Suprapubic skin (tissue), 4 donors: ENCODE measurements around the gene GPLD1.

Experiments used
- EP300 ChIP-seq: sonication (generic); formaldehyde crosslinking; IDR thresholded peaks from one replicate; pipeline ENCODE4 v1.6.1; 2017; ENCODE audit warnings: antibody characterized with exemption
- POLR2A ChIP-seq, 2 donors: fragments of 450-650 bp; IDR thresholded peaks; one replicate each; pipeline ENCODE4 v1.6.1; 2017; ENCODE audit warnings: antibody characterized with exemption in 2 of 2, mild to moderate bottlenecking in 2 of 2, moderate library complexity in 2 of 2
- POLR2AphosphoS5 ChIP-seq, 3 donors: sonication (generic); formaldehyde crosslinking; IDR thresholded peaks; one replicate each; pipeline ENCODE4 v1.6.1; 2017; ENCODE audit warnings: antibody characterized with exemption in 3 of 3
- TF ChIP-seq, protein P1 (sequence below), 2 donors: fragments of 200-600 bp in 1 of 2; fragments of 450-650 bp in 1 of 2; sonication (generic) in 1 of 2; IDR thresholded peaks; one replicate each; pipeline ENCODE4 v1.5.1; 2016 to 2019; ENCODE audit warnings: antibody characterized with exemption in 2 of 2, mild to moderate bottlenecking in 1 of 2, moderate library complexity in 1 of 2

DNA sequence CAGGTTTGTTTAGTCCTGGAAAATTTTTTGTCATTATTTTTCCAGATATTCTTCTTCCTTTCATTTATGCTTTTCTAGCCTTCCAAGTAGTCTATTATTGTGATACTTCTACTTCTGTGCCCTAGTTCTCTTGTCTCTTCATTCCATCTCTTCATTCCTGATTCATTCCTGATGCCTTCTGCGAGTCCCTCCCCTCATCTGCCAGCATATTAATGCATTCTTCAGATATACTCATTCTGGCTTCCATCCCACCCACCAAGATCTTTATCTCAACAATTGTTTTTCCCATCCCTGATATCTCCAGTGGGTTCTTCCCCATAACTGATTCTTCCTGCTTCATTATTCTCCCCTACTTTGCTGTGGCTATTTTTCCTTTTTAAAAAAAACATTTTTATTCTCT is 40.6 kb upstream of the GPLD1 start:
- TF ChIP-seq, protein P1, sequence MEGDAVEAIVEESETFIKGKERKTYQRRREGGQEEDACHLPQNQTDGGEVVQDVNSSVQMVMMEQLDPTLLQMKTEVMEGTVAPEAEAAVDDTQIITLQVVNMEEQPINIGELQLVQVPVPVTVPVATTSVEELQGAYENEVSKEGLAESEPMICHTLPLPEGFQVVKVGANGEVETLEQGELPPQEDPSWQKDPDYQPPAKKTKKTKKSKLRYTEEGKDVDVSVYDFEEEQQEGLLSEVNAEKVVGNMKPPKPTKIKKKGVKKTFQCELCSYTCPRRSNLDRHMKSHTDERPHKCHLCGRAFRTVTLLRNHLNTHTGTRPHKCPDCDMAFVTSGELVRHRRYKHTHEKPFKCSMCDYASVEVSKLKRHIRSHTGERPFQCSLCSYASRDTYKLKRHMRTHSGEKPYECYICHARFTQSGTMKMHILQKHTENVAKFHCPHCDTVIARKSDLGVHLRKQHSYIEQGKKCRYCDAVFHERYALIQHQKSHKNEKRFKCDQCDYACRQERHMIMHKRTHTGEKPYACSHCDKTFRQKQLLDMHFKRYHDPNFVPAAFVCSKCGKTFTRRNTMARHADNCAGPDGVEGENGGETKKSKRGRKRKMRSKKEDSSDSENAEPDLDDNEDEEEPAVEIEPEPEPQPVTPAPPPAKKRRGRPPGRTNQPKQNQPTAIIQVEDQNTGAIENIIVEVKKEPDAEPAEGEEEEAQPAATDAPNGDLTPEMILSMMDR (IDR thresholded peaks at IDR 0.05): no peak
- TF ChIP-seq POLR2A (IDR thresholded peaks at IDR 0.05) (no peak), POLR2AphosphoS5 (IDR thresholded peaks at IDR 0.05) (no peak), EP300 (no peak)
